Measurements from ENCODE around the gene KRT13. TPM values are rescaled to one million over a fixed set of nuclear protein-coding genes. Genes with fewer than 3 reads are reported as not detected.

KRT13 gene
- total and polyA plus RNA-seq, 2 of the 4 experiments (the other 2 are of a cell fraction), result 0.18 to 0.56 TPM

- no peak overlapping the region for H3K56ac ChIP-seq (ENCODE audit: extremely low read depth, insufficient read depth, low read length)
- no peak for DNase-seq
Observed at GRCh38 chr17:41552455-41552854, 47.0 kb upstream of the KRT13 start.

More at GRCh38 chr17:41552455-41552854, 47.0 kb upstream of the KRT13 start:
- H2AK5ac ChIP-seq (ENCODE audit: low read depth, low read length), result no peak overlapping the region
- ChIA-PET CTCF (interaction anchor here (1.1 to 2.1 kb wide), 2 partner anchors 58 to 96 kb away, joined by 3 to 7 read pairs; no protein-coding TSS in a partner anchor), POLR2A (ENCODE audit: unreplicated experiment) (no interaction called here)
- H2AFZ ChIP-seq (replicated peaks; ENCODE audit: low read length, poor library complexity), result no peak overlapping the region
- no peaks in the 10 kb centered on the region for H3K79me1 ChIP-seq (ENCODE audit: low read depth in 1 of 2, low read length in 2 of 2)
- H3K4me1 ChIP-seq (ENCODE audit: control insufficient read depth, insufficient read depth, low read length), result peaks cover 16% of the 10 kb centered on the region
- intact Hi-C loops (cut with micrococcal nuclease) (no loop called here), dilution Hi-C loops (cut with HindIII; ENCODE audit: low sequenced_read_pairs, unreplicated experiment) (no loop called here), in situ Hi-C loops (cut with MboI; ENCODE audit: low sequenced_read_pairs) (loop anchor here (5.0 to 10.0 kb wide), 2 partner anchors 110 to 748 kb away; no protein-coding TSS in a partner anchor)
- no peak overlapping the region for H3K23ac ChIP-seq (ENCODE audit: low read depth, low read length)
- H3K14ac ChIP-seq (replicated peaks; ENCODE audit: low read depth, low read length), result no peak overlapping the region
- no peaks in the 10 kb centered on the region for H3K9me3 ChIP-seq (ENCODE audit: control insufficient read depth, insufficient read depth, low read length)
- no peak overlapping the region for H3K27ac ChIP-seq (ENCODE audit: insufficient read depth, low read length)
- no peak overlapping the region for H3K18ac ChIP-seq (ENCODE audit: low read depth, low read length)
- WGBS, 2 experiments (ENCODE audit: extremely low coverage in 2 of 2, insufficient read length in 1 of 2), result 100% methylated on average over 3 of the region's 5 CpGs; no CpG with 5 or more reads in 1 of the 2 experiments
- H3K4me3 ChIP-seq (ENCODE audit: insufficient read depth, low read depth, low read length), result no peak overlapping the region
- no peaks in the 10 kb centered on the region for H4K20me1 ChIP-seq (ENCODE audit: insufficient read depth, low read length)
- no peak overlapping the region for H4K5ac ChIP-seq (ENCODE audit: low read depth, low read length)
- H2BK5ac ChIP-seq (ENCODE audit: low read depth, low read length, poor library complexity, severe bottlenecking), result no peak overlapping the region
- TF ChIP-seq CTCF (conservative IDR thresholded peaks at IDR 0.05; ENCODE audit: low read depth, low read length) (no peak), MXI1 (IDR thresholded peaks at IDR 0.05; ENCODE audit: borderline replicate concordance, low read depth, low read length) (no peak), BHLHE40 (IDR thresholded peaks at IDR 0.05; ENCODE audit: low read depth, low read length) (no peak), NFE2L2 (IDR thresholded peaks at IDR 0.05; ENCODE audit: low read depth, low read length) (no peak), USF2 (IDR thresholded peaks at IDR 0.05; ENCODE audit: low read depth, low read length) (no peak), FOS (IDR thresholded peaks at IDR 0.05; ENCODE audit: low read depth, low read length) (no peak), ELK1 (IDR thresholded peaks at IDR 0.05; ENCODE audit: borderline replicate concordance, low read depth, low read length) (no peak)
- no TSS peak for BruUV-seq (replicated peaks)
- H3K4ac ChIP-seq (ENCODE audit: low read depth, low read length), result no peak overlapping the region
- no peak overlapping the region for H4K91ac ChIP-seq (ENCODE audit: insufficient read depth, low read depth, low read length)
- no peak overlapping the region for H4K8ac ChIP-seq (ENCODE audit: low read depth in 2 of 2, low read length in 2 of 2)
- ATAC-seq (ENCODE audit: low read depth), result no peak
- H2AK9ac ChIP-seq (replicated peaks; ENCODE audit: low read depth, low read length, poor library complexity), result no peak overlapping the region
- H2BK15ac ChIP-seq (ENCODE audit: low read depth, low read length), result no peak overlapping the region
- H3K36me3 ChIP-seq (ENCODE audit: control insufficient read depth, insufficient read depth, low read length), result no peaks in the 10 kb centered on the region
- no peak overlapping the region for H3K4me2 ChIP-seq (ENCODE audit: low read depth, low read length)
- peaks cover 26% of the 10 kb centered on the region for H3K27me3 ChIP-seq (ENCODE audit: control insufficient read depth, insufficient read depth, low read length)
- no peak overlapping the region for H2BK20ac ChIP-seq (ENCODE audit: low read depth, low read length)
- no peak overlapping the region for H3K9ac ChIP-seq (ENCODE audit: low read depth, low read length)
- no peak overlapping the region for H2BK120ac ChIP-seq (ENCODE audit: low read depth, low read length)
- H3K9me1 ChIP-seq (ENCODE audit: insufficient read depth, low read length), result peaks cover 11% of the 10 kb centered on the region

Measured in IMR-90 (cell line).